Psoas muscle (tissue), 8 donors: ENCODE results near the gene EXD3. TPM values are rescaled to one million over a fixed set of nuclear protein-coding genes. Genes with fewer than 3 reads are reported as not detected.
A peak's percentile ranks its signal among the peaks of the same experiment; 100 is the strongest.

Source experiments
- ATAC-seq, 4 donors: fragments of 200-7000 bp; cut with Tn5 transposase; one replicate each; pipeline ENCODE4 v1.9.1; 2020; ENCODE audit warnings: moderate library complexity in 3 of 4, mild to moderate bottlenecking in 2 of 4
- DNase-seq, 2 donors: peaks; one replicate each; pipeline ENCODE4 v3.0.0-alpha.2; 2020
- H3K27ac ChIP-seq: fragments of 200-600 bp; one replicate; pipeline ENCODE4 v1.8.0; 2022
- H3K27me3 ChIP-seq, 3 donors: fragments of 200-600 bp in 1 of 3; one replicate each; pipeline versions ENCODE4 v1.6.1 to v1.8.0; 2013 to 2022; ENCODE audit warnings: low read length in 2 of 3, mild to moderate bottlenecking in 2 of 3, moderate library complexity in 1 of 3; ENCODE audit not compliant: insufficient read depth in 3 of 3
- H3K36me3 ChIP-seq, 2 donors: fragments of 200-600 bp in 1 of 2; one replicate each; pipeline versions ENCODE4 v1.6.1 to v1.8.0; 2013 to 2022; ENCODE audit warnings: low read depth in 1 of 2, mild to moderate bottlenecking in 1 of 2, moderate library complexity in 1 of 2; ENCODE audit not compliant: insufficient read depth in 1 of 2
- H3K4me1 ChIP-seq: fragments of 200-600 bp; one replicate; pipeline ENCODE4 v1.8.0; 2022
- H3K4me3 ChIP-seq: fragments of 200-600 bp; one replicate; pipeline ENCODE4 v1.8.0; 2022; ENCODE audit warnings: mild to moderate bottlenecking
- H3K9me3 ChIP-seq: fragments of 200-600 bp; one replicate; pipeline ENCODE4 v1.8.0; 2022
- WGBS, 3 donors: extraction: QIAGEN DNeasy Blood & Tissue Kit; methylation state at CpG; one replicate each; pipeline versions ENCODE4 v1.1.6 to v1.1.7; 2013; 5-methylcytosine and 5-hydroxymethylcytosine counted together
- intact Hi-C, 2 donors: fragments of 100-400 bp; cut with DNase I; formaldehyde crosslinking; loops; one replicate each; pipeline versions ENCODE4 v1.11.0 to v1.14.2; 2022
- polyA plus RNA-seq, 3 donors: library from polyadenylated mRNA; stranded (reverse); fragments of 200-250 nt; gene quantifications; one replicate each; pipeline ENCODE4 v1.2.3, GENCODE V29; 2013
- total RNA-seq, 4 donors: library from RNA; stranded (reverse); fragmentation: NEBNext Ultra II Directional in 2 of 4; extraction: Animal tissue kit (Norgen Biotek cat#: 25700) in 2 of 4; gene quantifications; one replicate each; pipeline versions ENCODE4 v1.2.1 to v1.2.4, GENCODE V29; 2021 to 2023
- TF ChIP-seq, protein P1 (sequence below): fragments of 200-600 bp; IDR thresholded peaks from one replicate; pipeline ENCODE4 v1.8.0; 2022; ENCODE audit warnings: antibody characterized with exemption
- donor health status: healthy with polysubstance abuse.
- donor health status: DM: no; HTN: no; CAD: no; lungs with moderate emphysema.
- donor health status: Bipolar disorder and iron deficiency.
- donor health status: healthy.
- donor health status: DM: yes; HTN: yes; CAD: no.
- donor health status: DM: no; HTN: no; CAD: no.
- donor health status: DM: no; HTN: no; CAD: no.
- donor health status: DM: yes; HTN: yes; CAD: no.

Gene EXD3
- total and polyA plus RNA-seq, 7 donors = 5.7 to 11.2 (median 9.4) TPM

DNA sequence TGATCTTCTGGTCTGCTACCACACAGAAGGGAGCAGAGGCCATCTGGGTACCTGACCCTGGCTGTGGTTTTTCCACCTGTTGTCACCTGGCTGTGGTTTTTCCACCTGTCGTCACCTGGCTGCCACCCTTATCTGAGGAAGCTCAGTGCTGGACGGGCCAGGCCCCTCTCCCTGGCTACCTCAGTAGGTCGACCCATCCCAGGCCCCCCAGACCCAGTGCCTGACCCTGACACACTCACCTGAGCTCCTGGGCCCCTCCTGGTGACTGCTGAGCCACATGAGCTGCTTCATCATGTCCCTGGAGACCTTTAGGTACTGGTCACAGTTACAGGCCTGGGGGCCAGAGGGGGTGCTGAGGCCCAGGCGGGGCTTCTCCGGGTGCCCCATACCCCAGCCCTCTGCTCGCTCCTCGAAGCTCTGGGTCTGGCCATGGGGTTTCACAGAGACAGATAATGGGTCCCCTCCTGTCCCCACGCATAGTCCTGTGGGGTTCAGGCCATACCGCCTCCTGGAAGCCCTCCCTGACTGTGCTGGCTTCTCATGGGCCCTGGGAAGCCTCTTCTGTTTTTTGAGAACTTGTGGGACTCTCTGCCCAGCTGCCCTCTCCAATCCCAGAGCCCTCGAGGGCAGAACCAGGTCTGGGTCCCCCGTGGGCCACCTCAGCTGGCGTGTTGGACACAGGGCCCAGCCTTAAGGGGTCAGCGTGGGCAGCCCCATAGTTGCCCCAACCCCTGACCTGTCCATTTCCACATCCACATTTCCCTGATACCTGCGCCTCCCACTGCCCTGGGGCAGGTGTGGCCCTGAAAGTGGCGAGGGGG lies 113.4 kb downstream of the EXD3 start:
- no peak overlapping the region for H3K4me3 ChIP-seq
- ATAC-seq (no peak), DNase-seq (peak in 1 of 2 donors; percentile 38)
- H3K27me3 ChIP-seq = peaks cover 0 to 23% (median 5%) of the 10 kb centered on the region in 3 donors
- 84 to 92% (median 87%) methylated on average over 15 of the region's 15 CpGs for WGBS, 3 donors
- no peaks in the 10 kb centered on the region for H3K36me3 ChIP-seq
- no peaks in the 10 kb centered on the region for H3K9me3 ChIP-seq
- peaks cover 22% of the 10 kb centered on the region for H3K4me1 ChIP-seq
- TF ChIP-seq, protein P1, sequence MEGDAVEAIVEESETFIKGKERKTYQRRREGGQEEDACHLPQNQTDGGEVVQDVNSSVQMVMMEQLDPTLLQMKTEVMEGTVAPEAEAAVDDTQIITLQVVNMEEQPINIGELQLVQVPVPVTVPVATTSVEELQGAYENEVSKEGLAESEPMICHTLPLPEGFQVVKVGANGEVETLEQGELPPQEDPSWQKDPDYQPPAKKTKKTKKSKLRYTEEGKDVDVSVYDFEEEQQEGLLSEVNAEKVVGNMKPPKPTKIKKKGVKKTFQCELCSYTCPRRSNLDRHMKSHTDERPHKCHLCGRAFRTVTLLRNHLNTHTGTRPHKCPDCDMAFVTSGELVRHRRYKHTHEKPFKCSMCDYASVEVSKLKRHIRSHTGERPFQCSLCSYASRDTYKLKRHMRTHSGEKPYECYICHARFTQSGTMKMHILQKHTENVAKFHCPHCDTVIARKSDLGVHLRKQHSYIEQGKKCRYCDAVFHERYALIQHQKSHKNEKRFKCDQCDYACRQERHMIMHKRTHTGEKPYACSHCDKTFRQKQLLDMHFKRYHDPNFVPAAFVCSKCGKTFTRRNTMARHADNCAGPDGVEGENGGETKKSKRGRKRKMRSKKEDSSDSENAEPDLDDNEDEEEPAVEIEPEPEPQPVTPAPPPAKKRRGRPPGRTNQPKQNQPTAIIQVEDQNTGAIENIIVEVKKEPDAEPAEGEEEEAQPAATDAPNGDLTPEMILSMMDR = no peak
- intact Hi-C loops = no loop called here
- H3K27ac ChIP-seq = no peak overlapping the region

DNA sequence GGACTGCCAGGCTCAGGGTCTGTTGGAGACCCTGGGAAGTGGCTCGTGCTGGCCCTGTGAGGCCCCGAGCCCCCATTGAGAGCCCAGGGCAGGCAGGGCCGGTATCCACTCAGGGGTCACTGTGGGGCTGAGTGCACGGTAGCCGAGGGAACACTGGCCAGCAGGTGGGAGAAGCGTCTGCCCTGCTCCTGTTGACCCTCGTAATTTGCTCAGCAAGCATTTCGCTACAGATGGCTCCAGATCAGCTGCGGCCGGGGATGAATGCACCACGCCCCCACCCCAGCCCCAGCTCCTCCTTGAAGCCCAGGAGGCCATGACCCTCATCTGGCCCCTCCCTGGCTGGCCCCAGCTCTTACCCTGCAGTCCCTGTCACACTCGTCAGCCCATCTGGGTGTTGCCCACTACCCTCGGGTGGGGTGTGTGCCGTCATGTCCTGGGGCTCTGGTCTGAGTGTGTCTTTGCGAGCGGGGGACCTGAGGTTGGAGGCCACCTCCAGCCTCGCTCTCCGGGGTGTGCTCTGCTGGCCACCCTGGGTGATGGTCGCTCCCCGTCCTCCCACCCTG lies 114.8 kb downstream of the EXD3 start:
- intact Hi-C loops = no loop called here
- ATAC-seq (no peak), DNase-seq (peak in 1 of 2 donors; percentile 48)
- Histone ChIP-seq H3K4me1 (peaks cover 27% of the 10 kb centered on the region), H3K4me3 (no peak overlapping the region), H3K27me3 (peaks cover 0 to 25% (median 5%) of the 10 kb centered on the region in 3 donors), H3K36me3 (no peaks in the 10 kb centered on the region), H3K27ac (no peak overlapping the region), H3K9me3 (no peaks in the 10 kb centered on the region)
- TF ChIP-seq, protein P1 = no peak
- 47 to 58% (median 49%) methylated on average over 18 to 20 of the region's 20 CpGs for WGBS, 3 donors

DNA sequence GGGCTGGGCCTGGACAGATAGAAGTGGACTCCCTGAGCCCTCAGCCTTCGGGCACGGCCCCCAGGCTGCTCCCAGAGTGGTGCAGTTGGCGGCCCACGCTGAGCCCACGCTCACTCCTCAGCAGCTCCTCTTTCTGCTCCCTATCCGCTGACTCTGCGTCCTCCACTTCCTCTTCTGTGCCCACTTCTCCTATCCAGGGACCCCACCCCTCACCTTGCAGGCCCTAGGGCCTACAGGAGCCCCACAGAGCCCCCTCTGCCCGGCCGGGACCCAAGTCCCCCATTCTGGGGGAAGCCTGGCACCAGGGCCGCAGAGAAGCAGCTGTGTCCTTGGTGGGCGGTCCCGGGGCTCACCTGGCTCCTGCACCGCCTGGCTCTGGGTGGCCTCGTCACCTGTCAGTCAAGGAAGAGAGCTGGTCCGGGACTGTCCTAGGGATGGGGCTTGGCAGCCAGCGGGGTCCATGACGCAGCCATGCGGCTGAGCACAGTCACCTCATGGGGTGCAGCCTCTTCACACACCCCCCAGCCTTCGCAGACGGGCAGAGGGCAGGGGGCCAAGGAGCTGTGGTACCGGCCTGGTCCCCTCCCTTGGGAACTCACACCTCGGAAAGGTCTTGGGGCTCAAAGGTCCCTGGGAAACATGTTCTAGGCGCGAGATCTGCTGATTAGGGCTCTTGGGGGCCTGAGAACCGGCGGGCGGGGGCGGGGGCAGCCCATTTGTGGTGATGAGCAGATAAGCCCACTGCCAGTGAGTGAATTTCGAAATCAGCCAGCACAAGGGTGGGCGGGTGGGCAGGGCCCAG lies 115.5 kb downstream of the EXD3 start:
- H3K4me1 ChIP-seq = peaks cover 27% of the 10 kb centered on the region

DNA sequence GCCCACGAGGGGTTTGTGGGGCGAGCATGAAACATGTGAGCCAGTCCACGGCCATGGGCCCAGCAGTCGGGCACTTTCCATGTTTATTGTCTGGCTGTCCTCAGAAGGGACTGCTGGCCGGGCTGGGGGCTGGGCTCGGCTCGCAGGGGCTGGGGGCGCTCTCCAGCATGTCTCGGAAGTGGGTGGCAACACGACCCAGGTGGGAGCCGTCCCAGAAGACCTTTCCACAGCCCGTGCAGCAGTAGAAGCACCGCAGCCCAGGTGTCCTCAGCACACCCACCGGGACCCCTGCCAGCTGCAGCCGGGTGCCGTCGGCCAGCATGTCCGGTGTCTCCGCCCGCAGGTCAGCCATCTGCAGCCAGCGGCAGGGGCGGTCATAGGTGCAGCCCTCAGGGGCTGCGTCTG lies 116.1 kb downstream of the EXD3 start:
- Histone ChIP-seq H3K4me3 (peak overlapping the region; percentile 22), H3K4me1 (peaks cover 27% of the 10 kb centered on the region), H3K9me3 (no peaks in the 10 kb centered on the region), H3K36me3 (no peaks in the 10 kb centered on the region), H3K27ac (peak overlapping the region; percentile 71), H3K27me3 (peaks cover 0 to 32% (median 5%) of the 10 kb centered on the region in 3 donors)
- TF ChIP-seq, protein P1 = no peak
- intact Hi-C loops = no loop called here
- no peak for ATAC-seq
- WGBS, 3 donors = 18 to 23% (median 23%) methylated on average over 16 to 23 of the region's 23 CpGs
- DNase-seq = peak in 1 of 2 donors; percentile 52

More for the DNA sequence above, 115.5 kb downstream of the EXD3 start:
- TF ChIP-seq, protein P1 = no peak
- DNase-seq = peak in 1 of 2 donors; percentile 46
- H3K27me3 ChIP-seq = peaks cover 0 to 31% (median 5%) of the 10 kb centered on the region in 3 donors
- no peaks in the 10 kb centered on the region for H3K9me3 ChIP-seq
- 38 to 52% (median 40%) methylated on average over 26 to 30 of the region's 30 CpGs for WGBS, 3 donors
- peak overlapping the region; percentile 22 for H3K4me3 ChIP-seq
- no peak for ATAC-seq
- no peaks in the 10 kb centered on the region for H3K36me3 ChIP-seq
- no peak overlapping the region for H3K27ac ChIP-seq
- intact Hi-C loops = no loop called here
